ENCODE results near the gene DSTYK.
A peak's percentile ranks its signal among the peaks of the same experiment; 100 is the strongest.

Gene DSTYK

GRCh38 chr1:205147191-205147835 is 64.2 kb downstream of the DSTYK start:
- no peaks in the 10 kb centered on the region for H3K27me3 Mint-ChIP-seq
- no peak overlapping the region for H3K4me3 Mint-ChIP-seq
- no peak overlapping the region for H3K27ac Mint-ChIP-seq
- peaks cover 2% of the 10 kb centered on the region for H3K4me1 Mint-ChIP-seq
- no peaks in the 10 kb centered on the region for H3K9me3 Mint-ChIP-seq
- no peak for ATAC-seq
- peaks cover 41% of the 10 kb centered on the region for H3K36me3 Mint-ChIP-seq

- no peak overlapping the region for H3K4me3 Mint-ChIP-seq
- H3K36me3 Mint-ChIP-seq, result peaks cover 27% of the 10 kb centered on the region
- H3K27me3 Mint-ChIP-seq, result no peaks in the 10 kb centered on the region
- H3K27ac Mint-ChIP-seq, result no peak overlapping the region
- H3K9me3 Mint-ChIP-seq, result no peaks in the 10 kb centered on the region
- H3K4me1 Mint-ChIP-seq, result peaks cover 10% of the 10 kb centered on the region
- no peak for ATAC-seq
Observed at GRCh38 chr1:205144751-205145150, 66.8 kb downstream of the DSTYK start.

GRCh38 chr1:205144046-205144720 is 67.3 kb downstream of the DSTYK start:
- peaks cover 13% of the 10 kb centered on the region for H3K4me1 Mint-ChIP-seq
- no peak for ATAC-seq
- H3K9me3 Mint-ChIP-seq, result no peaks in the 10 kb centered on the region
- no peaks in the 10 kb centered on the region for H3K27me3 Mint-ChIP-seq
- peaks cover 21% of the 10 kb centered on the region for H3K36me3 Mint-ChIP-seq
- H3K27ac Mint-ChIP-seq, result no peak overlapping the region
- no peak overlapping the region for H3K4me3 Mint-ChIP-seq

- Mint-ChIP-seq H3K4me3 (no peak overlapping the region), H3K9me3 (no peaks in the 10 kb centered on the region), H3K27me3 (no peaks in the 10 kb centered on the region), H3K4me1 (peaks cover 29% of the 10 kb centered on the region), H3K36me3 (peaks cover 4% of the 10 kb centered on the region), H3K27ac (no peak overlapping the region)
- no peak for ATAC-seq
Observed at GRCh38 chr1:205142102-205142469, 69.4 kb downstream of the DSTYK start.

GRCh38 chr1:205141236-205142101 is 70.0 kb downstream of the DSTYK start:
- no peak overlapping the region for H3K4me3 Mint-ChIP-seq
- H3K36me3 Mint-ChIP-seq, result no peaks in the 10 kb centered on the region
- peaks cover 29% of the 10 kb centered on the region for H3K4me1 Mint-ChIP-seq
- H3K27ac Mint-ChIP-seq, result no peak overlapping the region
- H3K9me3 Mint-ChIP-seq, result no peaks in the 10 kb centered on the region
- peak; percentile 78 for ATAC-seq
- H3K27me3 Mint-ChIP-seq, result no peaks in the 10 kb centered on the region

GRCh38 chr1:205140113-205140512 is 71.4 kb downstream of the DSTYK start:
- Mint-ChIP-seq H3K4me1 (peaks cover 29% of the 10 kb centered on the region), H3K9me3 (no peaks in the 10 kb centered on the region), H3K4me3 (no peak overlapping the region), H3K36me3 (no peaks in the 10 kb centered on the region), H3K27me3 (no peaks in the 10 kb centered on the region), H3K27ac (no peak overlapping the region)
- ATAC-seq, result no peak

GRCh38 chr1:205137901-205138300 is 73.6 kb downstream of the DSTYK start:
- H3K36me3 Mint-ChIP-seq, result no peaks in the 10 kb centered on the region
- H3K27me3 Mint-ChIP-seq, result no peaks in the 10 kb centered on the region
- peak overlapping the region; percentile 53 for H3K27ac Mint-ChIP-seq
- no peak for ATAC-seq
- H3K4me3 Mint-ChIP-seq, result no peak overlapping the region
- peaks cover 29% of the 10 kb centered on the region for H3K4me1 Mint-ChIP-seq
- no peaks in the 10 kb centered on the region for H3K9me3 Mint-ChIP-seq

- no peak overlapping the region for H3K4me3 Mint-ChIP-seq
- H3K27ac Mint-ChIP-seq, result no peak overlapping the region
- ATAC-seq, result no peak
- no peaks in the 10 kb centered on the region for H3K27me3 Mint-ChIP-seq
- no peaks in the 10 kb centered on the region for H3K9me3 Mint-ChIP-seq
- H3K4me1 Mint-ChIP-seq, result peaks cover 7% of the 10 kb centered on the region
- no peaks in the 10 kb centered on the region for H3K36me3 Mint-ChIP-seq
Observed at GRCh38 chr1:205133287-205133686, 78.2 kb downstream of the DSTYK start.

- ATAC-seq, result no peak
- Mint-ChIP-seq H3K9me3 (no peaks in the 10 kb centered on the region), H3K36me3 (no peaks in the 10 kb centered on the region), H3K4me3 (no peak overlapping the region), H3K27ac (no peak overlapping the region), H3K27me3 (no peaks in the 10 kb centered on the region), H3K4me1 (peaks cover 7% of the 10 kb centered on the region)
Observed at GRCh38 chr1:205129447-205130029, 82.0 kb downstream of the DSTYK start.

GRCh38 chr1:205128050-205128449 is 83.5 kb downstream of the DSTYK start:
- no peaks in the 10 kb centered on the region for H3K36me3 Mint-ChIP-seq
- no peaks in the 10 kb centered on the region for H3K27me3 Mint-ChIP-seq
- no peak overlapping the region for H3K27ac Mint-ChIP-seq
- H3K4me3 Mint-ChIP-seq, result no peak overlapping the region
- H3K9me3 Mint-ChIP-seq, result no peaks in the 10 kb centered on the region
- peaks cover 13% of the 10 kb centered on the region for H3K4me1 Mint-ChIP-seq
- no peak for ATAC-seq

GRCh38 chr1:205127646-205128045 is 83.9 kb downstream of the DSTYK start:
- Mint-ChIP-seq H3K4me3 (no peak overlapping the region), H3K36me3 (no peaks in the 10 kb centered on the region), H3K4me1 (peaks cover 17% of the 10 kb centered on the region), H3K27me3 (no peaks in the 10 kb centered on the region), H3K27ac (no peak overlapping the region), H3K9me3 (no peaks in the 10 kb centered on the region)
- ATAC-seq, result no peak

- H3K4me3 Mint-ChIP-seq, result peak overlapping the region; percentile 23
- peaks cover 5% of the 10 kb centered on the region for H3K36me3 Mint-ChIP-seq
- ATAC-seq, result peak; percentile 36
- peaks cover 43% of the 10 kb centered on the region for H3K4me1 Mint-ChIP-seq
- H3K9me3 Mint-ChIP-seq, result no peaks in the 10 kb centered on the region
- H3K27me3 Mint-ChIP-seq, result no peaks in the 10 kb centered on the region
- peak overlapping the region; percentile 86 for H3K27ac Mint-ChIP-seq
Observed at GRCh38 chr1:205124726-205125125, 86.8 kb downstream of the DSTYK start.

GRCh38 chr1:205122489-205122882 is 89.0 kb downstream of the DSTYK start:
- Mint-ChIP-seq H3K4me1 (peaks cover 56% of the 10 kb centered on the region), H3K9me3 (no peaks in the 10 kb centered on the region), H3K27ac (peak overlapping the region; percentile 99), H3K36me3 (peaks cover 20% of the 10 kb centered on the region), H3K27me3 (no peaks in the 10 kb centered on the region), H3K4me3 (peak overlapping the region; percentile 99)
- ATAC-seq, result no peak

GRCh38 chr1:205121660-205122488 is 89.6 kb downstream of the DSTYK start, which contains the start of gene RBBP5:
Gene RBBP5 (minus strand): TSS chr1:205121978. CDS start chr1:205121873, 105 bp downstream.
- H3K27me3 Mint-ChIP-seq, result no peaks in the 10 kb centered on the region
- peak; percentile 99 for ATAC-seq
- peaks cover 20% of the 10 kb centered on the region for H3K36me3 Mint-ChIP-seq
- no peaks in the 10 kb centered on the region for H3K9me3 Mint-ChIP-seq
- peak within 1 kb of the TSS; percentile 99 for H3K27ac Mint-ChIP-seq
- H3K4me3 Mint-ChIP-seq, result peak within 1 kb of the TSS; percentile 99
- peaks cover 56% of the 10 kb centered on the region for H3K4me1 Mint-ChIP-seq

All from stimulated activated memory B cell treated with anti-CD40 and anti-IgM and Interleukin-4, amounts not matched to agents 10 μg/mL and 1 μg/mL and 100 μg/mL, for 72 hours (primary cell).